HepG2 (cell line): ENCODE results near the gene TP53AIP1. TPM values are rescaled to one million over a fixed set of nuclear protein-coding genes. Genes with fewer than 3 reads are reported as not detected.

Experiments used
- ATAC-seq: fragments of 200-7000 bp; cut with Tn5 transposase; 3 replicates; pipeline ENCODE4 v1.9.1; 2020; ENCODE audit warnings: mild to moderate bottlenecking, moderate library complexity
- BruUV-seq: library from RNA; stranded (reverse); fragments of 400-500 nt; replicated peaks from 2 replicates; lab custom pipeline; 2021; lab: Mats Ljungman, UMichigan
- CTCF ChIA-PET: fragments of 300-600 bp; formaldehyde crosslinking; extraction: SDS; loops from one replicate; lab custom pipeline; 2021; ENCODE audit warnings: low total read pairs, inconsistent platforms, low intra/inter-chr PET ratio; lab: Yijun Ruan, JAX
- POLR2A ChIA-PET: fragments of 350-600 bp; sonication (Branson Sonifier 250); formaldehyde crosslinking; loops from one replicate; lab custom pipeline; 2020; ENCODE audit warnings: antibody characterized with exemption, inconsistent platforms; lab: Yijun Ruan, JAX
- DNase-seq: peaks from one replicate; pipeline ENCODE4 v3.0.0-alpha.2; 2015; ENCODE audit warnings: low spot score
- FAIRE-seq: peaks from 3 replicates; lab custom pipeline; 2011; peaks lifted over from hg19 to GRCh38; lab: Jason Lieb, UNC
- H2AFZ ChIP-seq: one replicate; pipeline ENCODE4 v1.6.1; 2011; ENCODE audit warnings: low read length, inconsistent platforms
- H3K27ac ChIP-seq: fragments of 300-600 bp; 3 replicates; pipeline ENCODE4 v1.8.0; 2011; ENCODE audit warnings: mixed run types, mild to moderate bottlenecking, mixed read lengths, low read length, inconsistent platforms; ENCODE audit not compliant: insufficient read depth; ENCODE audit errors: extremely low read length
- H3K27me3 ChIP-seq, 2 experiments: fragments of 200-600 bp in 1 of 2; 2 replicates in 1 of 2; 3 replicates in 1 of 2; pipeline versions ENCODE4 v1.6.0 to v1.8.0; 2011; ENCODE audit warnings: low read length in 2 of 2, mild to moderate bottlenecking in 2 of 2, moderate library complexity in 2 of 2, inconsistent platforms in 1 of 2; ENCODE audit not compliant: insufficient read depth in 2 of 2, control insufficient read depth in 1 of 2
- H3K36me3 ChIP-seq, 2 experiments: fragments of 200-600 bp in 1 of 2; replicated peaks in 1 of 2; 2 replicates in 1 of 2; 3 replicates in 1 of 2; pipeline versions ENCODE4 v1.5.1 to v1.8.0; 2011; ENCODE audit warnings: low read length in 2 of 2, inconsistent platforms in 1 of 2; ENCODE audit not compliant: insufficient read depth in 2 of 2, control insufficient read depth in 1 of 2
- H3K4me1 ChIP-seq: 2 replicates; pipeline ENCODE4 v1.5.1; 2012; ENCODE audit warnings: low read length, inconsistent platforms; ENCODE audit not compliant: insufficient read depth
- H3K4me2 ChIP-seq: 2 replicates; pipeline ENCODE4 v1.6.0; 2011; ENCODE audit warnings: low read depth, low read length, inconsistent platforms
- H3K4me3 ChIP-seq, 3 experiments: fragments of 200-600 bp in 1 of 3; sonication (generic), shearing (Covaris generic) in 1 of 3; replicated peaks in 1 of 3; 2 replicates each; pipeline ENCODE4 v1.5.1; 2011 to 2016; ENCODE audit warnings: low read length in 3 of 3, inconsistent platforms in 2 of 3, low read depth in 2 of 3, mild to moderate bottlenecking in 2 of 3, control low read depth in 1 of 3, mixed read lengths in 1 of 3; ENCODE audit not compliant: insufficient read depth in 1 of 3
- H3K79me2 ChIP-seq: one replicate; pipeline ENCODE4 v1.6.1; 2011; ENCODE audit warnings: low read length, inconsistent platforms; ENCODE audit not compliant: insufficient read depth
- H3K9ac ChIP-seq: 2 replicates; pipeline ENCODE4 v1.6.0; 2011; ENCODE audit warnings: mild to moderate bottlenecking, low read depth, low read length, inconsistent platforms; ENCODE audit not compliant: insufficient read depth
- H3K9me3 ChIP-seq: 2 replicates; pipeline ENCODE4 v1.5.1; 2012; ENCODE audit warnings: mild to moderate bottlenecking, low read length
- H4K20me1 ChIP-seq: 2 replicates; pipeline ENCODE4 v1.6.0; 2011; ENCODE audit warnings: inconsistent platforms, mild to moderate bottlenecking, low read length, moderate library complexity; ENCODE audit not compliant: insufficient read depth
- ATAD3A ChIP-seq: sonication (generic); formaldehyde crosslinking; IDR thresholded peaks from 2 replicates; pipeline ENCODE4 v1.4.0; 2020; ENCODE audit warnings: missing genetic modification reagents
- HNF1A ChIP-seq, 2 experiments: sonication (generic) in 1 of 2; formaldehyde crosslinking in 1 of 2; IDR thresholded peaks; 2 replicates each; pipeline versions ENCODE4 v1.4.0 to v1.6.1; 2016 to 2020; ENCODE audit warnings: borderline replicate concordance in 1 of 2, low read depth in 1 of 2, mild to moderate bottlenecking in 1 of 2, missing genetic modification reagents in 1 of 2
- KAT8 ChIP-seq: IDR thresholded peaks from 2 replicates; pipeline ENCODE4 v1.6.1; 2016; ENCODE audit warnings: missing genetic modification reagents, missing compliant biosample characterization
- NR3C1 ChIP-seq: sonication (generic); formaldehyde crosslinking; IDR thresholded peaks from 2 replicates; pipeline ENCODE4 v1.4.0; 2020; ENCODE audit warnings: missing genetic modification reagents
- PCBP2 ChIP-seq: fragments of 200-400 bp; formaldehyde crosslinking; optimal IDR thresholded peaks from 2 replicates; pipeline ENCODE3; 2018; ENCODE audit warnings: low read length, low read depth; ENCODE audit not compliant: poor library complexity, severe bottlenecking
- SALL2 ChIP-seq: sonication (generic); formaldehyde crosslinking; IDR thresholded peaks from 2 replicates; pipeline ENCODE4 v1.8.1; 2023; ENCODE audit warnings: mild to moderate bottlenecking, missing genetic modification reagents, inconsistent platforms
- SP4 ChIP-seq: sonication (generic); formaldehyde crosslinking; IDR thresholded peaks from 2 replicates; pipeline ENCODE4 v1.8.1; 2023; ENCODE audit warnings: mild to moderate bottlenecking, missing genetic modification reagents
- TBX3 ChIP-seq: fragments of 450-650 bp; IDR thresholded peaks from 2 replicates; pipeline ENCODE4 v1.6.1; 2017; ENCODE audit warnings: antibody characterized with exemption, mild to moderate bottlenecking, inconsistent platforms, borderline replicate concordance
- XBP1 ChIP-seq: sonication (generic); formaldehyde crosslinking; IDR thresholded peaks from 2 replicates; pipeline ENCODE4 v1.5.0; 2020; ENCODE audit warnings: missing genetic modification reagents
- ZFP36L2 ChIP-seq: sonication (generic); formaldehyde crosslinking; IDR thresholded peaks from 2 replicates; pipeline ENCODE4 v1.4.0; 2020; ENCODE audit warnings: missing genetic modification reagents
- ZNF207 ChIP-seq: fragments of 450-650 bp; IDR thresholded peaks from 2 replicates; pipeline ENCODE4 v1.6.1; 2016; ENCODE audit warnings: antibody characterized with exemption, borderline replicate concordance
- ZNF383 ChIP-seq: sonication (generic); formaldehyde crosslinking; IDR thresholded peaks from 2 replicates; pipeline ENCODE4 v1.4.0; 2020; ENCODE audit warnings: missing genetic modification reagents, mild to moderate bottlenecking, borderline replicate concordance
- WGBS: methylation state at CpG from one replicate; pipeline ENCODE4 v1.1.6; 2017; ENCODE audit warnings: low lambda C conversion rate; 5-methylcytosine and 5-hydroxymethylcytosine counted together
- in situ Hi-C: cut with HindIII; loops from 2 replicates; pipeline ENCODE4 v1.10.0; 2017; ENCODE audit warnings: low pct_unique_long_range_greater_than_20kb; ENCODE audit not compliant: extremely low pct_ligation_motif_present
- intact Hi-C: fragments of 100-400 bp; cut with micrococcal nuclease; formaldehyde crosslinking; loops from one replicate; pipeline ENCODE4 v1.10.0; 2022; ENCODE audit not compliant: unreplicated experiment
- polyA plus RNA-seq, 8 experiments: library from polyadenylated mRNA; depleted of rRNA in 3 of 8; stranded (reverse) in 7 of 8; unstranded in 1 of 8; fragments of >200 nt; fragmentation: Illumina TruSeq in 4 of 8; extraction: Trizol in 4 of 8; gene quantifications; 2 replicates each; pipeline versions ENCODE4 v1.2.1 to v1.2.3, GENCODE V29; 2011 to 2016; ENCODE audit warnings: low read depth in 4 of 8, missing spikeins in 1 of 8, mixed read lengths in 1 of 8; ENCODE audit not compliant: insufficient read depth in 1 of 8
- total RNA-seq, 5 experiments: library from RNA; depleted of rRNA; stranded (reverse); fragments of >200 nt; fragmentation: Illumina TruSeq; extraction: Trizol; gene quantifications; 2 replicates each; pipeline ENCODE4 v1.2.3, GENCODE V29; 2016; ENCODE audit warnings: low read depth in 1 of 5

Gene TP53AIP1
- total and polyA plus RNA-seq, 2 of the 13 experiments (the other 11 are each of a cell fraction or from before 2014, with no cell fraction given): 0.11 TPM; not detected in 1

- H3K4me2 ChIP-seq: no peak overlapping the region
- no peak for TF ChIP-seq ZNF383
- no peak for TF ChIP-seq PCBP2
- TF ChIP-seq SALL2 (CRISPR knock-in tag): no peak
- TF ChIP-seq KAT8 (CRISPR knock-in tag): no peak
- no peak for TF ChIP-seq NR3C1 (CRISPR knock-in tag)
- BruUV-seq: no TSS peak
- no peak overlapping the region for H3K4me3 ChIP-seq
- H3K9me3 ChIP-seq: no peaks in the 10 kb centered on the region
- H3K36me3 ChIP-seq: no peaks in the 10 kb centered on the region
- no peak overlapping the region for H3K27ac ChIP-seq
- ATAC-seq: no peak
- DNase-seq: no peak
- no peaks in the 10 kb centered on the region for H3K4me1 ChIP-seq
- no peak overlapping the region for H2AFZ ChIP-seq
- no peak overlapping the region for H3K9ac ChIP-seq
- FAIRE-seq: no peak
- CTCF ChIA-PET: no interaction called here
- intact Hi-C loops (no loop called here), in situ Hi-C loops (no loop called here)
- 93% methylated on average over 5 of the region's 5 CpGs for WGBS
- POLR2A ChIA-PET: no interaction called here
- no peaks in the 10 kb centered on the region for H4K20me1 ChIP-seq
- no peaks in the 10 kb centered on the region for H3K27me3 ChIP-seq
- H3K79me2 ChIP-seq: no peaks in the 10 kb centered on the region
Observed at GRCh38 chr11:128962896-128963295, 20.2 kb upstream of the TP53AIP1 start.

GRCh38 chr11:128961645-128962044, 19.0 kb upstream of the TP53AIP1 start:
- CTCF ChIA-PET: no interaction called here
- H3K27me3 ChIP-seq: no peaks in the 10 kb centered on the region
- no peaks in the 10 kb centered on the region for H3K79me2 ChIP-seq
- 97% methylated on average over 2 of the region's 2 CpGs for WGBS
- no peaks in the 10 kb centered on the region for H4K20me1 ChIP-seq
- POLR2A ChIA-PET: no interaction called here
- no peak overlapping the region for H3K4me2 ChIP-seq
- H3K4me1 ChIP-seq: no peaks in the 10 kb centered on the region
- H3K9ac ChIP-seq: no peak overlapping the region
- H3K9me3 ChIP-seq: no peaks in the 10 kb centered on the region
- TF ChIP-seq TBX3 (no peak), ZNF207 (no peak), ATAD3A (CRISPR knock-in tag) (no peak), ZFP36L2 (CRISPR knock-in tag) (no peak), HNF1A (IDR thresholded peaks at IDR 0.05; ENCODE audit: low read depth) (no peak), HNF1A (CRISPR knock-in tag; IDR thresholded peaks at IDR 0.05; ENCODE audit: borderline replicate concordance) (no peak), SP4 (CRISPR knock-in tag) (no peak), XBP1 (CRISPR knock-in tag) (no peak)
- no peak for ATAC-seq
- no peak for DNase-seq
- no peaks in the 10 kb centered on the region for H3K36me3 ChIP-seq
- intact Hi-C loops: no loop called here
- BruUV-seq: no TSS peak
- H2AFZ ChIP-seq: no peak overlapping the region
- in situ Hi-C loops: no loop called here
- H3K27ac ChIP-seq: no peak overlapping the region
- no peak for FAIRE-seq
- no peak overlapping the region for H3K4me3 ChIP-seq
